Vagina (tissue), 2 donors: ENCODE results near the gene ATXN1. TPM values are rescaled to one million over a fixed set of nuclear protein-coding genes. Genes with fewer than 3 reads are reported as not detected.

Experiments
- DNase-seq, 2 donors: peaks; one replicate each; pipeline ENCODE4 v3.0.0-alpha.2; 2017; ENCODE audit errors: extremely low spot score in 2 of 2
- H3K27ac ChIP-seq: fragments of 200-600 bp; sonication (generic); one replicate; pipeline ENCODE4 v1.5.1; 2019
- H3K27me3 ChIP-seq: fragments of 200-600 bp; sonication (generic); one replicate; pipeline ENCODE4 v1.5.1; 2019
- H3K36me3 ChIP-seq, 2 donors: fragments of 200-600 bp; sonication (generic); one replicate each; pipeline ENCODE4 v1.5.1; 2017 to 2019
- H3K4me1 ChIP-seq: fragments of 200-600 bp; sonication (generic); one replicate; pipeline ENCODE4 v1.5.1; 2019
- H3K4me3 ChIP-seq, 2 donors: fragments of 200-600 bp; sonication (generic); 1 replicate in 1 of 2; 2 replicates in 1 of 2; pipeline ENCODE4 v1.5.1; 2016 to 2019
- H3K9me3 ChIP-seq: fragments of 200-600 bp; sonication (generic); one replicate; pipeline ENCODE4 v1.5.1; 2019
- CTCF ChIP-seq, 3 experiments: fragments of 450-650 bp in 2 of 3; fragments of 200-600 bp in 1 of 3; sonication (generic) in 1 of 3; IDR thresholded peaks; one replicate each; pipeline ENCODE4 v1.5.1; 2017 to 2019; ENCODE audit warnings: antibody characterized with exemption in 3 of 3, mild to moderate bottlenecking in 2 of 3, moderate library complexity in 2 of 3
- POLR2A ChIP-seq, 2 donors: fragments of 450-650 bp; IDR thresholded peaks; one replicate each; pipeline ENCODE4 v1.6.1; 2017; ENCODE audit warnings: antibody characterized with exemption in 2 of 2, mild to moderate bottlenecking in 2 of 2, moderate library complexity in 2 of 2
- POLR2AphosphoS5 ChIP-seq, 2 donors: sonication (generic); formaldehyde crosslinking; IDR thresholded peaks; one replicate each; pipeline ENCODE4 v1.9.0; 2017; ENCODE audit warnings: antibody characterized with exemption in 2 of 2, mild to moderate bottlenecking in 2 of 2, low read depth in 1 of 2; ENCODE audit not compliant: insufficient read depth in 1 of 2
- intact Hi-C: fragments of 100-400 bp; cut with DNase I; formaldehyde crosslinking; loops from one replicate; pipeline ENCODE4 v1.15.1; 2023
- total RNA-seq: library from RNA; depleted of rRNA; stranded (reverse); fragments of >200 nt; gene quantifications from one replicate; pipeline ENCODE4 v1.2.3, GENCODE V29; 2016

Gene ATXN1
- total RNA-seq, 1 donor from 2014 or later = 43.2 TPM

GRCh38 chr6:16684896-16685554, 76.2 kb downstream of the ATXN1 start:
- no peak for DNase-seq
- intact Hi-C loops = no loop called here
- H3K4me3 ChIP-seq = no peak overlapping the region
- no peak overlapping the region for H3K27ac ChIP-seq
- TF ChIP-seq POLR2A (IDR thresholded peaks at IDR 0.05) (no peak), POLR2AphosphoS5 (IDR thresholded peaks at IDR 0.05; ENCODE audit: insufficient read depth in 1 of 2, low read depth in 1 of 2) (no peak), CTCF (IDR thresholded peaks at IDR 0.05) (no peak)
- H3K36me3 ChIP-seq = no peaks in the 10 kb centered on the region
- H3K4me1 ChIP-seq = peaks cover 75% of the 10 kb centered on the region
- H3K27me3 ChIP-seq = no peaks in the 10 kb centered on the region
- no peaks in the 10 kb centered on the region for H3K9me3 ChIP-seq

- DNase-seq = no peak
- no peaks in the 10 kb centered on the region for H3K9me3 ChIP-seq
- H3K36me3 ChIP-seq = no peaks in the 10 kb centered on the region
- no peaks in the 10 kb centered on the region for H3K27me3 ChIP-seq
- no peak overlapping the region for H3K4me3 ChIP-seq
- TF ChIP-seq CTCF (IDR thresholded peaks at IDR 0.05) (no peak), POLR2A (IDR thresholded peaks at IDR 0.05) (no peak), POLR2AphosphoS5 (IDR thresholded peaks at IDR 0.05; ENCODE audit: insufficient read depth in 1 of 2, low read depth in 1 of 2) (no peak)
- intact Hi-C loops = no loop called here
- peak overlapping the region; percentile 64 for H3K27ac ChIP-seq
- peaks cover 75% of the 10 kb centered on the region for H3K4me1 ChIP-seq
Observed at GRCh38 chr6:16684195-16684689, 77.0 kb downstream of the ATXN1 start.

GRCh38 chr6:16683641-16684194, 77.5 kb downstream of the ATXN1 start:
- no peaks in the 10 kb centered on the region for H3K27me3 ChIP-seq
- H3K4me1 ChIP-seq = peaks cover 69% of the 10 kb centered on the region
- no peak for DNase-seq
- intact Hi-C loops = no loop called here
- no peaks in the 10 kb centered on the region for H3K36me3 ChIP-seq
- H3K4me3 ChIP-seq = no peak overlapping the region
- peak in 1 of 2 donors; percentile 52 for TF ChIP-seq POLR2AphosphoS5 (IDR thresholded peaks at IDR 0.05; ENCODE audit: insufficient read depth in 1 of 2, low read depth in 1 of 2)
- TF ChIP-seq CTCF (IDR thresholded peaks at IDR 0.05) = no peak
- H3K9me3 ChIP-seq = no peaks in the 10 kb centered on the region
- peak overlapping the region; percentile 64 for H3K27ac ChIP-seq

- peak overlapping the region; percentile 31 for H3K27ac ChIP-seq
- intact Hi-C loops = no loop called here
- H3K36me3 ChIP-seq = no peaks in the 10 kb centered on the region
- H3K9me3 ChIP-seq = no peaks in the 10 kb centered on the region
- DNase-seq = no peak
- H3K4me3 ChIP-seq = no peak overlapping the region
- no peaks in the 10 kb centered on the region for H3K27me3 ChIP-seq
- TF ChIP-seq POLR2AphosphoS5 (IDR thresholded peaks at IDR 0.05; ENCODE audit: insufficient read depth in 1 of 2, low read depth in 1 of 2) = peak in 1 of 2 donors; percentile 64
- TF ChIP-seq CTCF (IDR thresholded peaks at IDR 0.05) = no peak
- peaks cover 61% of the 10 kb centered on the region for H3K4me1 ChIP-seq
Observed at GRCh38 chr6:16681260-16681873, 79.9 kb downstream of the ATXN1 start.

- intact Hi-C loops = no loop called here
Observed at GRCh38 chr6:16679050-16679449, 82.2 kb downstream of the ATXN1 start.

More at GRCh38 chr6:16679050-16679449, 82.2 kb downstream of the ATXN1 start:
- Histone ChIP-seq H3K9me3 (no peaks in the 10 kb centered on the region), H3K4me3 (no peak overlapping the region), H3K4me1 (peaks cover 68% of the 10 kb centered on the region), H3K27ac (no peak overlapping the region), H3K36me3 (no peaks in the 10 kb centered on the region), H3K27me3 (no peaks in the 10 kb centered on the region)
- no peak for TF ChIP-seq POLR2A (IDR thresholded peaks at IDR 0.05)
- TF ChIP-seq CTCF (IDR thresholded peaks at IDR 0.05) = no peak
- TF ChIP-seq POLR2AphosphoS5 (IDR thresholded peaks at IDR 0.05; ENCODE audit: insufficient read depth in 1 of 2, low read depth in 1 of 2) = no peak
- DNase-seq = no peak
